NCI-H2107 treated with DMSO at 0.1 percent for 48 hours (cell line): ENCODE data around the gene SLC16A3.
"Not testable (repeated sequence)": the region's sequence is repeated elsewhere in the genome, so short reads cannot be mapped to it uniquely, and the experiment has no call there.

Experiments
- DNase-seq: peaks from one replicate; lab custom pipeline; 2025; ENCODE audit not compliant: unreplicated experiment; lab: John Stamatoyannopoulos, UW

SLC16A3 gene

DNA sequence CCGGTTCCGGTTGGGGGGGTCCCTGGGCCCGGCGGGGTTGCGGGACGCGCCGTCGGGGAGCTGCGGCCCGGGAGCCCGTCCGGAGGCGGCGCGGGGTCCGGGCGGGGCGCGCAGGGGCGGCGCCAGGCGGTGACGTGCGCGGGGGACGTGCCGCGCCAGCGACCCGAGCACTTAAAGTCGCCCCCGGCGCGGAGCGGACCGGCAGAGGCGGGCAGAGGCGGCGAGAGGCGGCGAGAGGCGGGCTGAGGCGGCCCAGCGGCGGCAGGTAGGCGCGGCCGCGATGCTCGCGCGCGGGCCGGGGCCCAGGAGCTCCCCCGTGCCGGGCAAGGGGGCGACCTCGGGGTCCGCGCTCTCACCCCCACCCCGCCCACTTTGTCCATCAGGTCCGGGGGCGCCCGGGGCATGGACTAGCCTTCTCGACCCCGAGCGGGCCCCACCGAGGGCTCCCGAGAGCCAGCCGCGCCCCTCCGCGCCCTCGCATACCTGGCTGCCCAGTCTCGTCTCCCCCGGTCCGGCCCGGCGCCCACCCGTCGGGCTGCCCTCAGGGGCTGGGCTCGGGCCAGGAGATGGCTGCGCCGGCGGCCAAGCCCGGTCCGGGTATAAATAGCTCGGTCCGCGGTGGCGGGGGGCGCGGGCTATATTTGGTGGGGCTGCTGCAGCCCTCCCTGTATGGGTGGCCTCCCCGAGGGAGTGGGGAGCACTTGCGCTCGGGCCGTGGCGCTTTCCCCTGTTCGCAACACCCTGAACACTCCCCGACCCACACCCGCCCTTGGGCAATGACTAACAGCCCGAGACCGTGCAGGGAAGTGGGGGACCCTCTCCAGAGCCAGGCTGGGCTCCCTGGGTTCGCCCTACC is at the start of gene SLC16A3:
Gene SLC16A3, plus strand, starts transcription at position 201 of the 856 bp plus-strand sequence. CDS start 6,967 bp downstream, outside the sequence.
- no peak for DNase-seq

DNA sequence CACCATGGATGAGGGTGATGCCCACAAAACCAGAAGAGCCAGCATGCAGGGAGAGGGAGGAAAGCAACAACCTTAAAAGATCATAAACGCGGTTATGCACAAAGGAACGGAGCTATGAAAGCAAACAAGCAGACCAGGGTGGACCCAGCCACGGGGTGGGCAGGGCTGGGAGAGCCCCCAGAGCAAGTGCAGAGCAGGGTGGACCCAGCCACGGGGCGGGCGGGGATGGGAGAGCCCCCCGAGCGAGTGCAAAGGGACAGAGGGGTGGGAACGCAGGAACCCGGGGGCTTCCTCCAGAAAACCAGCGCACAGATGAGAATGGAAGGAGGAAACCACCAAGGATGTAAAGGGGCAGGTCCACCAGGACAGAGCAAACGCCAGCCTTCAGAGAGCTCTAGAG is 49.4 kb upstream of the SLC16A3 start:
- DNase-seq = no peak

DNA sequence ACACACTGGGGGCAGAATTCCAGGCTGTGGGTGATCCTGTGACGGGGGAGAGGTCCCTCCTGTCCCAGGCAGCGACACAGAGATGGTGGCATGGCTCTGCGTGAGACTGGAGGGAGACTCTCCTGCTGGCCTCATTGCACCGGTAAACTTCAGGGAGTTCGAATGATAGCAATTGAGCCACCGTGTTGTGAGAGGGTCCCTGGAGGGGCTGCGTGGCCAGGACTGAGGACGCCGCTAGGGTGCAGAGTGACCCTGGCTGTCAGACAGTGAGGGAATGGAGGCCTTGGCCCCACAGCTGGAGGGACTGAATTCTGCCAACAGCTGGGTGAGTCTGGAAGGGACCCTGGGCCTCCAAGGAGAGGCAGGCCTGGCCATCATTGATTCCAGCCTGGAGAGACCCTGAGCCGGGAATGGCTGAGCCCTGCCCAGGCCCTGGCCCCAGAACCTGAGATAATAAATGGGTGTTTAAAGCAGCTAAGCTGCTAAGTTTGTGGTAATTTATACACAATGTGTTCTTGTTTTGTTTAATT is 48.8 kb upstream of the SLC16A3 start:
- DNase-seq = no peak

DNA sequence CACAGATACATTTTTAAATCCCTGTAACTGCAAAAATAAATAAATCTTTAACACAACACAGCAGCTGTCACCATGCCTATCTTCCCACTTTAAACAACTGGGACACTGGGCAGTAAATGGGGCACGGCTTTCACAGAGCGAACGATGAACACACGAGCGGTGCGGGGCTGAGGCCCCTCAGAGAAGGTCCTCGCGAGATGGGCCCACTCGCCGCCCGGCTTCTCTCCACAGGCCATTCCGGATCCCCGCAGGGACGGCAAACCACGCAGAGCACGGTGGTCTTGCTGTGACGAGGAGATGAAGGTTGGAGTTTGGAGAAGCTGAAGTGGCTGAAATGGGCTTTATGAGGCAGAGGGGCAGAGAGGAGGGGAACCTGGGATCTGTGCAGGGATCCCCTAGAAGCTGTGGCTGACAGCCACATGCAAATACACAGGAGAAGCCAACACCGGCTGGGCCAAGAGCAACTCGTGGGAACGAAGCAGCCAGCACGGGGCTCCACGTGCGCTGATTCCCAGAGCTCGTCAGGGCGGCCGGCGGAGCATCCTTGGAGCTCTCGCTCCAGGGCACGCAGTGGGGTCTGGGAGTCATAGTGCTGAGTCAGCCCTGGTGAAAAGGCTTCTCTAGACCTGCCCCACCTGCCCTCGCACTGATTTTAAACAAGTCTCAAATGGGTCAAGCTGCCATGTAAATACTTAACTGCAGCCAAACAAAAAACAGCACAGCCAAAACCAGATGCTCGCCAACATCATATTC is 47.9 kb upstream of the SLC16A3 start:
- no peak for DNase-seq

DNA sequence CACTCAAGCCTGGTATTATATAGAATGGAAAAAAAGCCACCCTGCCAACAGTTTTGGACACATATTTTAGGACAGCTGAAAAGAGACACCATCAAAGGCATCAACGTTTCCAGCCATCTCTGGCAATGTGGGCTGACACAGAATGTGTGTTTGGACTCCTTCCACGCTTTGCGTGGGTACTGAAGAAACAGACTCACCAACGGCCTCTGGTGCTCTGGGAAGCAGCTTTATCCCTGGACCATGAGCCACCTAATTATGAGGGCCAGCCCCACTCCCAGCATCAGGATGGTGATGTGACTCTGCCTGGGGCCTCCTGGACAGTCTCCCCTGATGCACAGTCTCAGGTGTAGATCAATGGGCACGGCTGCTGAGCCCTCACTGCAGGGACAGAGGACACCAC is 44.1 kb upstream of the SLC16A3 start:
- DNase-seq = no peak

DNA sequence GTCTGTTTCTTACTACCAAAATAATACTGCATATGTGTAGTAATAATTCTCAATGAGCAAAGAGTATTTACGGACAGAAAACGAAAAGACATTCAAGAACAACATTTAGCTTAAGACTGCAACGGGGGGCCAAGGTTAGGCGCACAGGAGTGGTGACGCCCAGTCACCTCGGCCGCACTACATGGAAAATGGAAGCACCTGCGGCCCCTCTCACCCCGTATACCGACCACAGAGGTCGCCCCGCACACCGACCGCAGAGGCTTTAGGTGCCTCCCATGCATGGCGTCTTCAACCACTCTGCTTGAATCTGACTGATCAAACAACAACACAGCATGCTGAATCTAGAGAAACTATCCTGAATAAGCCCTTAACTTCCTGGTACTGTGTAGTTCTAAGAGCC is 42.6 kb upstream of the SLC16A3 start:
- DNase-seq = no peak

DNA sequence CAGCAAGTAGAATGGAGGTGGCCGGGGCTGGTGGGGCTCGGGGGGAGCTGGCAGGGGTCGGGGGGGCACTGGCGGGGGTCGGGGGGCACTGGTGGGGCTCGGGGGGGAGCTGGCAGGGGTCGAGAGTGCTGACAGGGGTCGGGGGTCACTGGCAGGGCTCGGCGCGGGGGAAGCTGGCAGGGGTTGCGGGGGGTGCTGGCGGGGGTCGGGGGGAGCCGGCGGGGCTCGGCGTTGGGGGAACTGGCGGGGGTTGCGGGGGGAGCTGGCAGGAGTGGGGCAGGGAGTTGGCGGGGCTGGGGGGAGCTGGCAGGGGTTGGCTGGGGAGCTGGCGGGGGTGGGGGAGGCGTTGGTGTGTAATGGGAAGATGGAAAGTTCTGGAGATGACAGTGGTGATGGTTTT is 41.3 kb upstream of the SLC16A3 start:
- no peak for DNase-seq

DNA sequence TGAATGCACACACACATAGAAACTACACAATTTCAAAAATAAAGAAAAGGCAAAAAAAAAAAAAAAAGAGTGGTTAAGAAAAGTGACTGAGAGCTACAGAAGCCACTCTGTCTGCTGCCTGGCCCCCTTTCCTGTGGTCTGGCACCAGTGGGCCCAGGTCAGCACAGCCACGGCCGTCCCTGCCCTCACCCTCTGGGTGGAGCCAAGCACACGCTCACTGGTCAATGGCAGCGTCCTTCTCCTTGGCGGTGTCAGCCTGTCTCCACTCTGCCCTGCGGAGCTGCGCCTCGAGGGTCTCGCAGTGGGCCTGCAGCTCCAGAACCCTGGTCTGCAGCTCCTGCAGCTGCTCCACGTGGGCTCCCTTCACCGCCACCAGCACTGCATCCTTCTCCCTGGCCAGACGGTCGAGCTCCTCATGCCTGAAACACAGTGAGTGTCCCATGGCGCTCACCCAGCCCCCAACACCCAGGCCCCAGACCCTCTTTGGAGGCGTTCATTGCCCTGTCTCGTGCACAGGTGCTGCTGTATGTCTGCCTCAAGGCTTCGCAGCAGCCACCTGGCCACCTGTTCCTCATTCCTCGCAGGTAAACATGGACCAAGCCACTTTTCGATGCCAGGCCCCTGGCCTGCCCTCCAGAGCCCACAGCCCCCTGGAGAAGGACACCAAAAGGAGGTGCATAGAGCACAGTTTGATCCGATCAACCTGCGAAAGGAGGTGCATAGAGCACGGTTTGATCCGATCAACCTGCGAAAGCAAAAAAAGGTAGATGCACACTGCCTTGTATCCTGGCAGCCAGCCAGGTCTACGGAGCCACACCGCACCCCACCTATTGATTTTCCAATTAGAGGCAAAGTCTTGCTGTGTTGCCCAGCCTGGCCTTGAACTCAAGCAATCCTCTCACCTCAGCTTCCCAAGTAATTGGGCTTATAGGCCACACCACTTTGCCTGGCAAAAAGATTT is 40.6 kb upstream of the SLC16A3 start:
- DNase-seq = peak; percentile 8

DNA sequence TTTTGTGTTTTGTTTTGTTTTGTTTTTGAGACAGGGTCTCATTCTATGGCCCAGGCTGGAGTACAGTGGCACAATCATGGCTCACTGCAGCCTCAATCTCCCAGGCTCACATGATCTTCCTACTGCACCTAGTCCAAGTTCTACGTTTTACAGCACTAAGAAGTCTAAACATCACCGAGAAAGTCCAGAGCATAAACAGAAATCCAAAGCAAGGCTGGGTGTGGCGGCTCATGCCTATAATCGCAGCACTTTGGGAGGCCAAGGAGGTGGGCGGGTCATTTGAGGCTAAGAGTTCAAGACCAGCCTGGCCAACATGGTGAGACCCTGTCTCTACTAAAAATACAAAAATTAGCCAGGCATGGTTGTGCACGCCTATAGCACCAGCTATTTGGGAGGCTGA is 35.8 kb upstream of the SLC16A3 start:
- not testable (repeated sequence) for DNase-seq

DNA sequence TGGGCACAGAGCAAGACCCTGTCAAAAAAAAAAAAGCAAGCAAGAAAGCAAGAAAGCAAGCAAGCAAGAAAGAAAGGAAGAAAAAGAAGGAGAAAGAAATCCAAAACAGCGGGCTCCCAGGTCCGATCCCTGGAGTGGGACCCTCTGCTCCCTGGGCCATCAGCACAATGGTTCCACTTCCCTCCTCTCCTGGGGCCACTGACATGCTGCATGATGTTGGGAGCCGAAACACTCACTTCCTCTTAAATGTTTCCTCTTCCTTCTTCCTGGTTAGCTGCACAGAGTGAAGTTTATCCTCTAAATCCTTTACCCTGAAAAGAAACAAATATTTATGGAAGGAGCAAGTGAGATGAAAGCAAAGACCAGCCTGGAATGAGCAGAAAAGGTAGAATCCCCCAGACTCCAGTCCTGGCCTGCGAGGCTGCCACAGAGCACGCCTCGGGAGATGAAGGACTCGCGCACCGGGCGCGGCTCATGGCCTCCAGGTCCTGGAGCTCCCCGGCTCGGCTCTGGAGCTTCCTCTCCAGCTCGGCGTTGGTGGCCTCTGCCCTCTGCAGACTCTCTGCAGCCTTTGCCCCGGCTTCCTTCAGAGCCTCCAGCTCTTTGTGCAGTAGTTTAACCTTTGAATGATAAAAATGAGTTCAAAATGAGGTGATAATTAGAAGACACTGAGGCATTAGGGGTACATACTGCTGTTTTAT is 35.2 kb upstream of the SLC16A3 start:
- DNase-seq = no peak

DNA sequence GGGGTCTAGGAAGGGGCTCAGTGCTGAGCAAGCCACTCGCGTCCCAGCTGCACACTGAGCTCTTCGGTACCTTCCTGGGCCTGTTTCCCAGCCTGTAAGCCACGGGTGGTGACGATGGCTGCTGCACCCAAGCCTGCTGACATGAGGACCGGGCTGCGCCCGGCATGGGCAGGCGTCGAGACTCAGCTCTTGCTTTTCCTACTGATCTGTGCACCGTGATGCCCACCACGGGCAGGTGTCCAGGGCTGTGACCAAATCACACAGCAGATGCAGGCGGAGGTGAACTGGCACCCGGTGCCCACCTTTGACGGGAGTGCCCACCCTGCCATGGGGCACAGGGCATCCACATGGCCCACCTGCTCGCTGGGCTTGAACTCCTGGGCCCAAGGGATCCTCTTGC is 34.1 kb upstream of the SLC16A3 start:
- no peak for DNase-seq

DNA sequence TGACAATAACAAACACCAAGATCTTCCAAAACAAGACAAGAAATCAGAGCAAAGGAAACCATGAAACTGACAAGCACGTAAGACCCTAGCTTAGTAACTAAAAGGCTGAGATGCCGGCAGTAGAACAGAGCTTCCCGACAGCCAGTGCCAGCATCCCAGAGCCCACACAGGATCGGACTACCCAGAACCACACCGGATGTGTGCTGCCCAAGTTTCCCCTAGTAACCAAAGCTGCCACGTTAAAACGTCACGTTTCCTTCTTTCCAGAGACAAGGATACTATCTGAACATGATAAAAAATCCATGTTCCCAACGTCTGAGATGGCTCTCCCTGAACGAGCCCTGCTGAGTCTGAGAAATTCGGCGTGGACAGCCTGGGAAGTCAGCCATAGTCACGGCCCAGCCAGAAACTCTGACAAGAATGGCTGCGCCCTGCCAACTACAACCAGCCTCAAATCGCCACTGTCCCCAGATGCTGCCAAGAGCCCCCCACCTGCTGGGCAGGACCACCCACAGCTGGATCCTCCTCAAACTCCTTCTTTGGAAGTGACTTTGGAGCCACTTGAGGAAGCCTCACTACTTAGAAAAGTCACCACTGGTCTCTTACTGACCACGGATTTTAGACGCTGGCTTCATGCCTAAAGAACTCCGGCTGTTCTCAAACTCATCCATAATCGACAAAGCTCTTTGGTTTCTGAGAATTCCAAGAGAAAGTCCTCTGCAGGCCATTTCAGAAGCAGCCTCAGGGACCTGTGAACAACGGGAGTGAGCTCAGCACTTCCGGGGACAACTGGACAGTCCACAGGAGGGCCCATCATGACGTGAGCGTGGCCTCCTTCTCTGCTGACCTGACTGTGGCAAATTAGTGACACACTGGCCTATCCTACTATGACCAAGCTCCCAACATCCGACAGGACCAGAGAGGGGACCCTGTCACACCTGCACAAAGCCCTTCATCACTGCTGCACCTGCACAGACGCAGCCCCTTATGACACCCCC is 32.9 kb upstream of the SLC16A3 start:
- DNase-seq = no peak

DNA sequence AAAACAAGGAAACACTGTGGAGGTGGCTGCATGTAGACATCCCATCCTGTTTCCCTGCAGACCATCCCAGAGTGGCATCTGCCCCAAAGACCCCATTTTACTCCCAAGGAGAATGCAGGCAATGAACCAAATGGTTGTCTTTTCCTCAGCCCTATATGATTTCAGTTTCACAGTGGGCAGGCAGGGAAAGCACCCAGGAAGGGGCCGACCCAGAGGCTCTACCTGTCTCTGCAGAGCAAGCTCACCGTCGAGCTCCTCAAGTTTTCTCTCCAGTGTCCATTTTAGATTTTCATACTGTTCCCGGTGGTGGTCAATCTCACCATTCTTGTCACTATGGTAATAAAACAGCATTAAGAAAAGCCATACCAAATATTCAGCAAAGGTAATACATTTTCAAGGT is 30.8 kb upstream of the SLC16A3 start:
- DNase-seq = no peak

DNA sequence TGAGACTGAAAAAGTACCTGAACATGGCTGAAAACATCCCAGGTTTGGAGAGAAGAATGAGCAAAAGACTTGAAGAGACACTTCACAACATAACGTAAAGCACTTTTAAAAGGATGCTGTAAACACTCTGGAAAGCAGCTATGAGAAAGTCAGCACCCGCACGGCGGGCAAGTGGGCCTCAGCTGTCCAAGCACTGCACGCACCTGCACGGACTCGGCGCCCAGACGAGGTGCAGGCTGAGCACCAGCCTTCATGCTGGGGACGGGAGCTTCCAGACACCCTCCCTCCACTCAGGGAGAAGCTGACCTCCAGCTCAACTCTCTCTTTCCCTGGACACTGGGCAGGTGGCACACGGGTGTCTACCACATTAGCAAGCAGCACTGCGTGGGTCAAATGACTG is 29.3 kb upstream of the SLC16A3 start:
- no peak for DNase-seq

DNA sequence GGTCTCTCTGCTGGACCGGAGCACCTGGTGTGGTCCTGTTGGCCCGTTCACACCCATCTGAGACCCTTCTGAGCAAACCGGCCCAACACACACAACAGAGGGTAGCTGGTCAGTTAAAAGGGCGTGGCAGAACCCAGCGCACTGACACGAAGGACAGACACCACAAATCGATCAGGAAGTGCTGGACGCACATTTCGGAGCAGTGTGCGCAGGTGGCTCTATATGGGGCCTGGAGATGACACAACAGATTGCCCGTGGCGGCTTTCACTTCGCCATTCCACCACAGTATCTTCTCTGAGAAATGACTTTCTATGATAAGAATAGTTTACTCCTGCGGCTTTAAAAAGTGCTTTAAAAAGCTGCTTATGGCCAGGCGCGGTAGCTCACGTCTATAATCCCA is 28.7 kb upstream of the SLC16A3 start:
- DNase-seq = no peak

DNA sequence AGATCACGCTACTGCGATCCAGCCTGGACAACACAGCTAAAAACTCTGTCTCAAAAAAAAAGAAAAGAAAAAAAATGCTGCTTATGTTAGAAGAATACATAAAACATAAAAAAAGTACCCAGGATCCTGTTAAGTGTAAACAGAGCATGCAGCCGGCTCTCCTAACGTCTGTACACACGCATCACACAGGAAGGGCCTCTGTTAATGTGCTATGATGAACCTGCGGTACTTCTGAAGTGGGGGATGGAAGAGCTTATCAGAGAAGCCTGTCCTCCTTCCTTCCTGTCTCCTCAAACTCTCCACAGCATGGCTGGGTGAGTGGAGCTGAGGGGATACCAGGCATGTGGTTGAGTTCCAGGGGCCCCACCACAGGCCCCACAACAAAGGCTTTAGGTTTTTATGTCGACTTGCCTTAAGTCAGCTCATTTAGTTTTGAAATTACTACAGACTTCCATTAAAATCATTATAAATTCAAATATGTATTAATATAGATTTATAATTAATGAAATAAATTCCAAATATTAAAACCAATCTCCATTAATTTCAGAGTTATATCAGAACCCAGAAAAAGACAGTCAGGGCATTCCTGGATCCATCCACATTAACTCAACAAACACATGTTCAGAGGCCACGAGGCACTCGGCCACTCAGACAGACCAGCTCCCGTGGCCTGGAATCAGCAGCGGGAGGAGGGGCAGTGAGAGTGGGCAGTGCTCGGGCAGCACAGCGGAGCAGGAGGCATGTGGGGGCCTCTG is 27.9 kb upstream of the SLC16A3 start:
- no peak for DNase-seq

DNA sequence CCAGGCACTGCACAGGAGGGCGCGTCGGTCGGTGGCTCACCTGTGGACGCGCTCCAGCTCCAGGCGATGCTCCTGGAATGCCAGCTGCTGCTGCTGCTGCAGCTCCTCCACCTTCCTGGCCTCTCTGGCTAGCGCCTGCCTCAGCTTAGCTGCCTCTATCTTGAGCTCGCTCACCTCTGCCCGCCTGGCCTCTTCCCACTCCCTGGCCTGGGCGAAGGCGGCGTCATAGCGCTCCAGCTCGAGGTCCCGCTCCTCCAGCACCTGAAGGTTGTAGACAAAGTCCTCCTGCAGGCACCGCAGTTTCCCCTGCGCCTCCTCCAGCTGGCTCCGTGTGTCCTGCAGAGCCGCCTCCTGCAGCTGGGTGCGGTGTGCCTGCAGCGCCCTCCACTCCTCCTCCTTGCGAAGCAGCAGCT is 27.3 kb upstream of the SLC16A3 start:
- no peak for DNase-seq

DNA sequence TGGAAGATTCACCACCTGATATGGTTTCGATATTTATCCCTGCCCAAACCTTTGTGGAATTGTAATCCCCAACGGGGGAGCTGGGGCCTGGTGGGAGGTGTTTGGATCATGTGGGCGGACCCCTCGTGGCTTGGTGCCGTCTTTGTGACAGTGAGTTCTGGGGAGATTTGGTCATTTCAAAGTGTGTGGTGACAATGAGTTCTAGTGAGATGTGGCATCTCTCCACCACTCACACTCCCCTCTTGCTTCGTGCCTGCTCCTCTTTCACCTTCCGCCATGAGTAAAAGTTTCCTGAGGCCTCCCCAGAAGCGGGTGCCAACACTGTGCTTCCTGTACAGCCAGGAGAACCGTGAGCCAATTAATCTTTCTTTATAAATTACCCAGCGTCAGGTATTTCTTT is 25.9 kb upstream of the SLC16A3 start:
- no peak for DNase-seq
